Lower leg skin (tissue), 4 donors: ENCODE data around the gene CPEB3. TPM values are rescaled to one million over a fixed set of nuclear protein-coding genes. Genes with fewer than 3 reads are reported as not detected.
"Not testable (repeated sequence)": the region's sequence is repeated elsewhere in the genome, so short reads cannot be mapped to it uniquely, and the experiment has no call there.

ENCODE experiments used
- DNase-seq, 2 donors: peaks; one replicate each; pipeline ENCODE4 v3.0.0-alpha.2; 2019; ENCODE audit warnings: low spot score in 2 of 2
- H3K4me3 ChIP-seq: fragments of 200-600 bp; sonication (generic); 2 replicates; pipeline ENCODE4 v1.5.1; 2017; ENCODE audit warnings: mild to moderate bottlenecking, low read depth; ENCODE audit not compliant: poor library complexity, severe bottlenecking
- POLR2A ChIP-seq, 2 donors: fragments of 450-650 bp; IDR thresholded peaks; one replicate each; pipeline ENCODE4 v1.6.1; 2016 to 2017; ENCODE audit warnings: antibody characterized with exemption in 2 of 2, mild to moderate bottlenecking in 1 of 2, moderate library complexity in 1 of 2
- WGBS, 2 donors: methylation state at CpG; one replicate each; pipeline ENCODE4 v1.1.5; 2018; 5-methylcytosine and 5-hydroxymethylcytosine counted together
- intact Hi-C: fragments of 100-400 bp; cut with DNase I; formaldehyde crosslinking; loops from one replicate; pipeline ENCODE4 v1.15.0; 2023; ENCODE audit warnings: low total_unique reads
- total RNA-seq, 4 donors: library from RNA; depleted of rRNA; stranded (reverse); fragments of >200 nt; gene quantifications; one replicate each; pipeline ENCODE4 v1.1.0, GENCODE V29; 2016
- TF ChIP-seq, protein P1 (sequence below), 3 donors: fragments of 450-650 bp; IDR thresholded peaks; one replicate each; pipeline ENCODE4 v1.5.1; 2016; ENCODE audit warnings: antibody characterized with exemption in 3 of 3, mild to moderate bottlenecking in 3 of 3, moderate library complexity in 2 of 3

Gene CPEB3
- total RNA-seq: 10 to 100 TPM; 10.8 to 15.2 (median 13.6) TPM

DNA sequence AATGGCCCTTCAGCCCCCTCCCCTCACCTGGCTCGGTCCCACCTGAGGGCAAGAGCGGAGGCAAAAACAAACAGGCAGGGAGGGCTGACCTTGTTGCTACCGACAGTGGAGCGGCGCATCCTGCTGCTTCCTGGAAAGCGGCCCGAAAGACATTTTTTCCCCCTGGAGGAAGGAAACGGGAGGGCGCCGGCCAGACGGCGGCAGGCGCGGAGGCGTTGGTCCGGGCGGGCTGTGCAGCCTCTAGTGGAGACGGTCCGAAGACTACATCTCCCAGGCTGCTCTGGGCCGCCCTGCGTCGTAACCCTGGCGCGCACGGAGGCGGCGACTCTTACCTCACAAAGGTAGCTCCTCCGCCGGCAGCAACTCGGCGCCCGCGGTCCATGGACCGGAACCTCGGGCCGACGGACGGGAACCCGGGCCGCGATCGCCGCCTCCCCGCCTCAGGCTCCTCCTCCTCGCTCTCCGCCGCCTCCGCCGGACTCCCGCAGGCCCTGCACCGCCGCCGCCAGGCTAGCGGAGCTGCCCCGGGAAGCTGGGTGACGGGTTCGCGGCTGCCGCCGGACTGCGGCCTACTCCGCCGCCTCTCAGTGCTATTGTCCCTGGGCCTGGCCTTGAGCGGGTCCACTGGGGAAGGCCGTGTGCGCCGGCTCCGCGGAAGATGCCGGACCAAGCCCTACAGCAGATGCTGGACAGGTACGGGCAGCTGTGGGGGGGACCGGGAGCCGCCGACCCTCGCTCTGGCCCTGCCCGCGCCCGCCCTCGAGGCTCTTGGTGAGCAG is at the start of gene CPEB3, which contains the start of gene MARCHF5:
Gene CPEB3 (minus strand): TSS at position 242 of the 779 bp plus-strand sequence. CDS start 50,728 bp downstream, outside the sequence.
Gene MARCHF5 (plus strand): TSS at position 331 of the 779 bp plus-strand sequence. CDS start 328 bp downstream, at position 659.
- intact Hi-C loops: no loop called here
- peak; percentile 96 to 99 for DNase-seq
- H3K4me3 ChIP-seq: peak within 1 kb of the TSS; percentile 94
- 0% methylated on average over 34 to 49 of the region's 79 CpGs for WGBS, 2 donors
- TF ChIP-seq, protein P1, sequence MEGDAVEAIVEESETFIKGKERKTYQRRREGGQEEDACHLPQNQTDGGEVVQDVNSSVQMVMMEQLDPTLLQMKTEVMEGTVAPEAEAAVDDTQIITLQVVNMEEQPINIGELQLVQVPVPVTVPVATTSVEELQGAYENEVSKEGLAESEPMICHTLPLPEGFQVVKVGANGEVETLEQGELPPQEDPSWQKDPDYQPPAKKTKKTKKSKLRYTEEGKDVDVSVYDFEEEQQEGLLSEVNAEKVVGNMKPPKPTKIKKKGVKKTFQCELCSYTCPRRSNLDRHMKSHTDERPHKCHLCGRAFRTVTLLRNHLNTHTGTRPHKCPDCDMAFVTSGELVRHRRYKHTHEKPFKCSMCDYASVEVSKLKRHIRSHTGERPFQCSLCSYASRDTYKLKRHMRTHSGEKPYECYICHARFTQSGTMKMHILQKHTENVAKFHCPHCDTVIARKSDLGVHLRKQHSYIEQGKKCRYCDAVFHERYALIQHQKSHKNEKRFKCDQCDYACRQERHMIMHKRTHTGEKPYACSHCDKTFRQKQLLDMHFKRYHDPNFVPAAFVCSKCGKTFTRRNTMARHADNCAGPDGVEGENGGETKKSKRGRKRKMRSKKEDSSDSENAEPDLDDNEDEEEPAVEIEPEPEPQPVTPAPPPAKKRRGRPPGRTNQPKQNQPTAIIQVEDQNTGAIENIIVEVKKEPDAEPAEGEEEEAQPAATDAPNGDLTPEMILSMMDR (IDR thresholded peaks at IDR 0.05): peak in 1 of 3 donors; percentile 52
- TF ChIP-seq POLR2A (IDR thresholded peaks at IDR 0.05): peak in 1 of 2 donors; percentile 18

DNA sequence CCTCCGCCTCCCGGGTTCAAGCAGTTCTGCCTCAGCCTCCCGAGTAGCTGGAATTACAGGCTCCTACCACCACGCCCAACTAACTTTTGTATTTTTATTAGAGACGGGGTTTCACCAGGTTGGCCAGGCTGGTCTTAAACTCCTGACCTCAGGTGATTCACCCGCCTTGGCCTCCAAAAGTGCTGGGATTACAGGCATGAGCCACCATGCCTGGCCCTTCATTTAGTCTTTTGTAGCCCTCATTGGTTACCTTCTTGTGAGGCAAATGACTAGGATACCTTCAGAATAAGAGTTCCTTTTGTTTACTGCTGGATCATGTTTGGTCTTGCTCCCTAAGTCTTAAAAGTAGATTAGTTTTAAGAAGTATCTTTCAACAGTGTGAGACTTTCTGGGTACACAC is 39.0 kb upstream of the CPEB3 start:
- WGBS, 2 donors: 64 to 72% methylated on average over 6 of the region's 6 CpGs
- H3K4me3 ChIP-seq, intact Hi-C loops, DNase-seq: not testable (repeated sequence)

DNA sequence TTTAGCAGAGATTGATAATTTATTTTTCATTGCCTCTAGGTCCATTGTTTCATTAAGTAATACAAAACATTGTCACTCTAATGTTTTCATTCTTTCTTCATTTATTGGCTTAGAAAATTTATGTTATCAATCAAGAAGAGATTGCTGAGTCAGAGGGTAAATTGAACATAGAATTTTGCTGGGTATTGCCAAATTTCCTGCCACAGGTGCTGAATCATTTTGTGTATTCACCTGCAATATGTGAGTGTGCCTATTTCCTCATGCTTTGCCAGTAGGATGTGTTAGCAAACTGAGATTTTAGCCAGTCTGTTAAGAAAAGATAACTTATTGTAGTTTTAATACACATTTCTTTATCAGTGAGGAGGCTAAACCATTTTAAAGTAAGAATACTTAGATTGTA is 38.1 kb upstream of the CPEB3 start:
- TF ChIP-seq, protein P1 (IDR thresholded peaks at IDR 0.05): no peak
- TF ChIP-seq POLR2A (IDR thresholded peaks at IDR 0.05): no peak
- intact Hi-C loops: no loop called here
- DNase-seq: no peak
- no peak overlapping the region for H3K4me3 ChIP-seq

DNA sequence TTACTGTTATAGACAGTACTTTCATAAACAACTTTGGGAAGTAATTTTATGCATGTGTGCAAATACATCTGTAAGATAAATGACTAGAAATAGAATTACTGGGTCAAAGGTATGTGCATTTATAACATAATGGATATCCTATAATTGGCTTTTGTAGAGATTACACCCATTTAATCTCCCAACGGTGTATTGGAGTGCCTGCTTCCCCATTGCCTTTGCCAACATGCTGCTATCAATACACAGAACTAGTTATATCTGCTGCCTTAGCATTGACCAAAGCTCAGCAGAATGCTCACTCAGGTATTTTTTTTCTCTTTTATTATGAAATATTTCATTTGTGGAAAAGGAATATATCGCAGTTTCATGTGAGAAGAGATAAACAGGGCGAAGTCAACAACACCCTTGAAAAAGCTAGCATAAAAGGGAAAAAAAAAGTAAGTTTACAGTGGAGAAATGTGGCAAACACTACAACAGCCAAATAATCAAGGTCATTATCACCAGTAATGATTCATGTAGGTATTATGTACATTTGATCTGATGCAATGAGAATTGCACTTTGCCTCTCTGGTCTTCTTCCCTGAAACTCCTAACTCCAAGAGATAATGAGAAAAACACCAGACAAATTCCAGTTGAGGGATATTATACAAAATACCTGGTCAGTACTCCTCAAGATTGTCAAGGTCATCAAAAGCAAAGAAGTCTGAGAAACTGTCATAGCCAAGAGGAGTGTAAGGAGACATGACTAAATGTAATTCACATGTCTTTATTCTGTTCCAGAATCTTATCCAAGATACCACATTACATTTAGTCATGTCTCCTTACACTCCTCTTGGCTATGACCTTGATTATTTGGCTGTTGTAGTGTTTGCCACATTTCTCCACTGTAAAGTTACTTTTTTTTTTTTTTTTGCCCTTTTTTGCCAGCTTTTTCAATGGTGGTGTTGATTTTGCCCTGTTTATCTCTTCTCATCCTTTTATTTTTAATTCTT is 36.9 kb upstream of the CPEB3 start:
- intact Hi-C loops: no loop called here
- no peak for DNase-seq
- H3K4me3 ChIP-seq: no peak overlapping the region
- no peak for TF ChIP-seq POLR2A (IDR thresholded peaks at IDR 0.05)
- TF ChIP-seq, protein P1 (IDR thresholded peaks at IDR 0.05): no peak
- 84% methylated on average over 3 of the region's 3 CpGs for WGBS, 2 donors

DNA sequence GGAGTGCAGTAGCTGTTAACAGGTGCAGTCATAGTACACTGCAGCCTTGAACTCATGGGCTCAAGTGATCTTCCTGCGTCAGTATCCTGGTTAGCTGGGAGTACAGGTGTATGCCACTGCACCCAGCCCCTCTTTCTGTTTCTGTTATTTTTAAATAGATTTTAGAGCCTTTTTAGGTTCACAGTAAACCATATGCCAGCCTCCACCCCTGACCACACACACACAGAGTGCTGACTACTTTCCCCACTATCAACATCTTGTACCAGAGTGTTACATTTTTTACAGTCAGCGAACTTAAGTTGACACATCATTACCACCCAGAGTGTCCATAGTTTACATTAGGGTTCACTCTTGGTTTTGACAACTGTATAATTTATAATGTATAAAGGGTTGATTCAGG is 32.2 kb upstream of the CPEB3 start:
- intact Hi-C loops: no loop called here
- no peak for DNase-seq
- TF ChIP-seq POLR2A (IDR thresholded peaks at IDR 0.05): no peak
- TF ChIP-seq, protein P1 (IDR thresholded peaks at IDR 0.05): no peak
- WGBS, 2 donors: 92 to 94% methylated on average over 2 of the region's 2 CpGs
- no peak overlapping the region for H3K4me3 ChIP-seq

DNA sequence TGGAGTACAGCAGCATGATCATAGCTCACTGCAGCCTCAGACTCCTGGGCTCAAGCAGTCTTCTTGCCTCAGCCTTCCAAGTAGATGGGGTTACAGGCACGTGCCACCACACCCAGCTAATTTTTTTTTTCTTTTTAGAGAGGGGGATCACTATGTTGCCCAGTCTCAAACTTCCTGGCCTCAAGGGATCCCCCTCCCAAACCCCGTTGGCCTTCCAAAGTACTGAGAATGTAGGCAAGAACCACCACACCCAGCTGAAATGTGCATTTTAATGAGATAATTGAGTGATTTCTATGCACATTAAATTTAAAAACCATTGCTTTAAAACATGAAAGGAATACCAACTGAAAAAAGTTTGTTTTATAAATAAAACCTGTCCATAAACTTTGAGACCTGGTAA is 25.7 kb upstream of the CPEB3 start:
- 40 to 53% methylated on average over 2 of the region's 2 CpGs for WGBS, 2 donors
- no peak for TF ChIP-seq POLR2A (IDR thresholded peaks at IDR 0.05)
- TF ChIP-seq, protein P1 (IDR thresholded peaks at IDR 0.05): no peak
- H3K4me3 ChIP-seq: no peak overlapping the region
- DNase-seq: no peak
- intact Hi-C loops: no loop called here
